ENCODE results near the gene FSTL5. TPM values are rescaled to one million over a fixed set of nuclear protein-coding genes. Genes with fewer than 3 reads are reported as not detected.

Gene FSTL5
- total RNA-seq, 1 donor from 2014 or later: not detected

- no peak for ATAC-seq
- intact Hi-C loops (cut with DNase I): no loop called here
- no peak for DNase-seq (ENCODE audit: missing footprints)
Observed at GRCh38 chr4:161987611-161988010, 176.2 kb downstream of the FSTL5 start.

GRCh38 chr4:161952382-161952781 lies 211.4 kb downstream of the FSTL5 start:
- ATAC-seq (no peak), DNase-seq (ENCODE audit: missing footprints) (no peak)
- intact Hi-C loops (cut with DNase I): no loop called here

GRCh38 chr4:161949946-161950725 lies 213.7 kb downstream of the FSTL5 start:
- intact Hi-C loops (cut with DNase I): no loop called here
- ATAC-seq (no peak), DNase-seq (ENCODE audit: missing footprints) (no peak)

GRCh38 chr4:161948026-161948770 lies 215.6 kb downstream of the FSTL5 start:
- DNase-seq (ENCODE audit: missing footprints) (no peak), ATAC-seq (no peak)
- intact Hi-C loops (cut with DNase I): no loop called here

GRCh38 chr4:161937596-161937995 lies 226.2 kb downstream of the FSTL5 start:
- DNase-seq (ENCODE audit: missing footprints): no peak
- no peak for ATAC-seq
- intact Hi-C loops (cut with DNase I): no loop called here

GRCh38 chr4:161936625-161937550 lies 226.9 kb downstream of the FSTL5 start:
- DNase-seq (ENCODE audit: missing footprints) (no peak), ATAC-seq (no peak)
- intact Hi-C loops (cut with DNase I): no loop called here

- intact Hi-C loops (cut with DNase I): no loop called here
- ATAC-seq (no peak), DNase-seq (ENCODE audit: missing footprints) (no peak)
Observed at GRCh38 chr4:161931089-161931488, 232.7 kb downstream of the FSTL5 start.

GRCh38 chr4:161929956-161930355 lies 233.8 kb downstream of the FSTL5 start:
- DNase-seq (ENCODE audit: missing footprints) (no peak), ATAC-seq (no peak)
- intact Hi-C loops (cut with DNase I): no loop called here

- no peak for ATAC-seq
- intact Hi-C loops (cut with DNase I): no loop called here
- DNase-seq (ENCODE audit: missing footprints): no peak
Observed at GRCh38 chr4:161926033-161926828, 237.6 kb downstream of the FSTL5 start.

GRCh38 chr4:161920304-161921052 lies 243.3 kb downstream of the FSTL5 start:
- intact Hi-C loops (cut with DNase I): no loop called here
- no peak for DNase-seq (ENCODE audit: missing footprints)
- ATAC-seq: no peak

- ATAC-seq (no peak), DNase-seq (ENCODE audit: missing footprints) (no peak)
- intact Hi-C loops (cut with DNase I): no loop called here
Observed at GRCh38 chr4:161919442-161920220, 244.2 kb downstream of the FSTL5 start.

GRCh38 chr4:161916035-161916434 lies 247.8 kb downstream of the FSTL5 start:
- ATAC-seq (no peak), DNase-seq (ENCODE audit: missing footprints) (no peak)
- intact Hi-C loops (cut with DNase I): no loop called here

GRCh38 chr4:161907590-161907955 lies 256.2 kb downstream of the FSTL5 start:
- ATAC-seq (no peak), DNase-seq (ENCODE audit: missing footprints) (no peak)
- intact Hi-C loops (cut with DNase I): no loop called here

GRCh38 chr4:161906836-161907589 lies 256.8 kb downstream of the FSTL5 start:
- DNase-seq (ENCODE audit: missing footprints) (no peak), ATAC-seq (no peak)
- intact Hi-C loops (cut with DNase I): no loop called here

- ATAC-seq: no peak
- DNase-seq (ENCODE audit: missing footprints): no peak
- intact Hi-C loops (cut with DNase I): no loop called here
Observed at GRCh38 chr4:161900110-161900509, 263.7 kb downstream of the FSTL5 start.

- intact Hi-C loops (cut with DNase I): no loop called here
- ATAC-seq (no peak), DNase-seq (ENCODE audit: missing footprints) (no peak)
Observed at GRCh38 chr4:161894493-161895167, 269.2 kb downstream of the FSTL5 start.
